GM19043 (cell line): ENCODE results near the gene IFITM10.
"Not testable (repeated sequence)": the region's sequence is repeated elsewhere in the genome, so short reads cannot be mapped to it uniquely, and the experiment has no call there.

Experiments
- ATAC-seq: cut with Tn5 transposase; IDR thresholded peaks from one replicate; pipeline ENCODE4 v1.9.1; 2021; ENCODE audit warnings: low read depth; ENCODE audit not compliant: unreplicated experiment

Gene IFITM10

DNA sequence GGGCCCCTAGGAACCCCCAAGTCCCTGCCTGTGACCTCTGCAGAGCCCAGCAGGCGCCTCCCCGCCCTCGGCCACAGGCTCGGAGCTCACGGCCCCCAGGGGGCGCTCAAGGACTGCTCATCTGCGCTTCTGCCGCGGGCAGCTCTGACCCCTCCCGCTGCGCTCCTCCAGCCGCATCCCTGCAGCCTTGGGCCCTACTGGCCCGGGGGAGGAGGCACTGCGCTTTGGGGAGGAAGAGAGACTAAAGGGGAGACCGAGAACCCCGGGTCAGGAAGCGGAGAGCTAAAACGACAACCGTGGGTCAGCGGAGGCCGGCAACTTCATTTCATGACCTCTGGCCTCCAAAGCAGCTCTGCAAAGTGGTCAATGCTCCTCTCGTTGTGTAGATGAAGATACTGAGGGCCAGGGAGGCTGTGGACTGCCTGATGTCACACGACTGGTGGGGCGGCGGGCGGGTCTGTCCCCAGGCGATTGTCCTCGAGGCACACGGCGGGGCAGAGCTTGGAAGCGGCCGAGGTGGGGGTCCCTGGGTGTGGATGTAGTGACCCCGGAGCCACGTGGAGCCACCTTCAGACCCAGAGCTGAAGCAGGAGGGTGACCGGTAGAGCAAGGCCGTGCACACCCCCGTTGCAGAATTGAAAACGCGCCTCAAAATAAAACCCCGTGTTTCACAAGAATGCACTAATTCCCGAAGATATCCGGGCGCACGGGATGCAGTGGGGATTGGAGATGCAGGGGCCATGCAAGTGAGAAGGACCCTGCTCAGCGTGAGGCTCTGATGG is 56.1 kb downstream of the IFITM10 start:
- no peak for ATAC-seq

DNA sequence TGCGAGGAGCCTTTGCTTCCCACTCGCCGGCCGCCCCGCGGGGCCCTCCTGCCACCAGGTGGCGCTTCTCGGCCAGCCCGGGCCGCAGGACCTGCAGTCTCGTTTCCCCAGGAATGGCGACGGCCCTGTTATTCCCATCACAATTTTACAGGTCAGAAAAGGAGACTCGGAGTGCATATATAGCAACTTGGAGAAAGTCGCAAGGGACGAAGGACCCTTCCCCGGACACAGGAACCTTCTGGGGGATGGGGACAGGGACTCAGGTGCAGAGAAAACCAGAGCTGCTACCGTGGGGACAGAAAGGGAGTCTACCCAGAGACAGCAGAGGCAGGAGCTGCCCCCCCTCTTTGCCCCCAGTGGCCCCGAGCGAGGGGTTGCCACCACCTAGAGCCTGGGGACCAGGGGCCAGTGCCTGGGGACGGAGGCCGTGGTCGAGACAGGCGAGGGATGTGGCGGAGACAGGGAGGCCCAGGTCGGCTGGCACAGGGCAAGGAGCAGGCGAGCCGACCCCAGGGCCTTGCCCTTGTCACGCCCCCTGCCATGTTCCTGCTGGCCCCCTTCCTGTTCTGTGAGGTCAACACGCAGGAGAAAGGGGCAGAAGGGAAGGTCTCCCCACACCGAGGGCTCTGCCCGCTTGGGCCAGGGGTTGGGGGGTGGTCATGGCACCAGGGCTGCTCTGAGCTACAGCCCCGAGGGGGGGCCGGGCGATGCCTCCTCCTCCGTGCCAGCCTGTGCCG is 56.9 kb downstream of the IFITM10 start:
- no peak for ATAC-seq

DNA sequence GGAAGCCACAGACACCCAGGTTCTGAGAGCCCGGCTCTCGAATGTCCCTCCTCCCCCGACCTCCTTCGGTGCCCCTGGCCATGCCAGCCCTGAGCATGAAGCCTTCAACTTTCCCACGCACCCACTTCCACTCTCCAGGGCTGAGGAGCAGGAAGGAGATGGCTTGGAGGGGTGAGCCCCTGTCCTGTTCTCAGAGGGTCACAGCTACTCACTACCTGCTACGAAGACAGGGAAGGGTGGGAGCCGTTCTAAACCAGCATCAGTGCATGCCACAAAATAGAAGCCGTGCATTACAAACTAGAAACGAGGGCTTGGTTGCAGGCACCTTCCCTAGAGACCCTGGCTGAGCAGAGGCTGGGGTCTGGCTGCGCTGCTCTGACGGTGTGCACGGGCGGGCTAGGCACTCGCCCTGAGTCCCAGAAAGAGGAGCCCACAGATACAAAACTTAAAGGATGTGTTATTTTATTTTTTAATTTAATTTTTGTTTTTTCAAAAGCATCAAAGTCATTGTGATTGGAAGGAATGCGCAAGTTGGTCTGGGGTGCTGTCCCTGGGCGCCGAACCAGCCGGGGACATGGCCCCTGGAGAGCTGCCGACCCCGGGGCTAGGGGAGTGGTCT is 57.6 kb downstream of the IFITM10 start:
- no peak for ATAC-seq

DNA sequence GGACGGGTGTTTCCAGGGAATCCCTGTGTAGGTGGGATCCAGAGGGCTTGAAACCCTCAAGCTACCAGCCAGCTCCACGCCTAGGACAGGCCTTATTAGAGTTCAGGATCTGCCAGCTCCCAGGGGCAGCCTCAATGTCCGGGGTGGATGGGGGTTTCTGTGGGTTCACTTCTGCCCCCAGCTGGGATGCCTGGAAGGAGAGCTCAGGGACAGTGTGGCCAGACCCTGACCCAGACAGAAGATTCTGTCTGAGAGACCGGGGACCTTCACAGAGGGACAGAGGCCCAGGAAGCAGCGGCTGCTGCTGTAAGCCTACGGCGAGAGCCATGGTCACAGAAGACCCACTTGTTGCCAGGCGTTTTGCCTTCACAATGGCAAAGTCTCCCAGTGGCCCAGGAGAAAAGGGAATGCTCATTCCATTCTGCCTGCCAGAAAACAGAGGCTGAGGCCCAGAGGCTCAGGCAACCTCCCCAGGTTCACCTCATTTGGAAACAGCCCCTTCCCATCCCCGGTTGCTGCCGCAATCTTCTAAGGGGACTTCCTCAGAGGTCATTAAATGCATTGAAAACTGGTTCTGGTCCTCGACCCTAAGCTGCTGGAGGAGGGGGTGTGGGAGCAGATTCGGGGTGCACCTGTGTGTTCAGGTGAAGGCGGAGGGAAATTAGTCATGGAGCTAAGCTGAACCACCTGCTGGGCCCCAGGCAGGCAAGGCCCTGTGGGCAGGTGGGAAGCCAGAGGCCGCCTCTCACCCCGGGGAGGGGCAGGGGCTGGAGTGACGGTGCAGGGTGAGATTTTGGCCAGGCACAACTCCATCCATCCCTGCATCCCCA is 58.3 kb downstream of the IFITM10 start:
- no peak for ATAC-seq

DNA sequence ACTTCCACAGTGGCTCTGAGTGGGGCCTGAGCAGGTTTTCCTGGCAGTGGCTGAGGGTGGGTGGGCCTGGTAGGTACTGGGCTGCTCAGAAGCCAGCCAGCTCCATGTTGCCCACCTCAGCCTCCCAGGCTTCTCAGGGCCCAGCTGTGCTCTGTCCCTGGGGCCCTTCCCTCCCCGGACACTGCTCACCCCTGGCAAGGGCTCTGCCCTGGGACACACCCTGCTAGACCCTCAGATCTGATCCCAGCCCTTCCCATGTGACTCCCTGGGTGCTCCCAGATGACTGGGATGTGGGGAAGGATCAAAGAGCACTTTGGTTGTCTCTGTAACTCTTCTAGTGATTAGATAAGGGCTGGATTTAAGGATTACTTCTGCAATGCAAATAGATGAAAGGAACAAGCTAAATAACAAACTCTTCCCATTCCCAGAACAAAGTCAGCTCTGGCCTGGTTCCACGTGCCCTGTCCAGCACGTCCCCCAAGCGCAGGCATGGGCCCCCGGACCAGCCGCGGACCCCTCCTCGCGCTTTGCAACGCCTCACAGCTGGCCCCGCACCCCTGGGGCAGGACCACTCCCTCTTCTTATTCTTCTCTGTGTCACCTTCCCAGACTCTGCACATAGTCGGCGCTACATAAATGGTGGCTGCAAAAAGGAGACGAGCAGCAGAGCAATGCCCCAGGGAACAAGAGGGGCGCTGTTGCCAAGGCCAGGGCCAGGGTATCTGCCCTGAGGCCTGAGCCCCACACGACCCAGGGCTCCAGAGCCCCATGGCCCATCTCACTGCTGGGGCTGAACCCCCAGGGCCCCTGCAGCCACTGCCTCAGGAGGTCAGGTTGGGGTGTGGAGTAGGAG is 59.1 kb downstream of the IFITM10 start:
- ATAC-seq = no peak

DNA sequence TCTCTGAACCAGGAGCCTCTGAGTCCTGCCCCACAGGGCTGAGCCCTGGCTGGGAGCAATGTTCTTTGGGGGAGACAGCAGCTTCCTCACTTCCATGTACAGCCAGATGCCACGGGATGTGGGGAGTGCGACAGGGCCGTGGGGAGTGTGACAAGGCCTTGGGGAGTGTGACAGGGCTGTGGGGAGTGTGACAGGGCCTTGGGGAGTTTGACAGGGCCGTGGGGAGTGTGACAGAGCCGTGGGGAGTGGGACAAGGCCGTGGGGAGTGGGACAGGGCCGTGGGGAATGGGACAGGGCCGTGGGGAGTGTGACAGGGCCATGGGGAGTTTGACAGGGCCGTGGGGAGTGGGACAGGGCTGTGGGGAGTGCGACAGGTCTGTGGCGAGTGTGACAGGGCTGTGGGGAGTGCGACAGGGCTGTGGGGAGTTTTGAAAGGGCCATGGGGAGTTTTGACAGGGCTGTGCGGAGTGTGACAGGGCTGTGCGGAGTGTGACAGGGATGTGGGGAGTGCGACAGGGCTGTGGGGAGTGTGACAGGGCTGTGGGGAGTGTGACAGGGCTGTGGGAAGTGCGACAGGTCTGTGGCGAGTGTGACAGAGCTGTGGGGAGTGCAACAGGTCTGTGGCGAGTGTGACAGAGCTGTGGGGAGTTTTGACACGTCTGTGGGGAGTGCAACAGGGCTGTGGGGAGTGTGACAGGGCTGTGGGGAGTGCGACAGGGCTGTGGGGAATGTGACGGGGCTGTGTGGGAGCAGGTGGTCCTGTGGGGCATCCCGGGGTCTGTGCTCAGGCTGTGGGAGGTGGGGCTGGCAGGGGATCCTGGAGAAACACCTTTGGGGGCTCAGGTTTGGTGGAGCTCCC is 60.0 kb downstream of the IFITM10 start:
- ATAC-seq = no peak

DNA sequence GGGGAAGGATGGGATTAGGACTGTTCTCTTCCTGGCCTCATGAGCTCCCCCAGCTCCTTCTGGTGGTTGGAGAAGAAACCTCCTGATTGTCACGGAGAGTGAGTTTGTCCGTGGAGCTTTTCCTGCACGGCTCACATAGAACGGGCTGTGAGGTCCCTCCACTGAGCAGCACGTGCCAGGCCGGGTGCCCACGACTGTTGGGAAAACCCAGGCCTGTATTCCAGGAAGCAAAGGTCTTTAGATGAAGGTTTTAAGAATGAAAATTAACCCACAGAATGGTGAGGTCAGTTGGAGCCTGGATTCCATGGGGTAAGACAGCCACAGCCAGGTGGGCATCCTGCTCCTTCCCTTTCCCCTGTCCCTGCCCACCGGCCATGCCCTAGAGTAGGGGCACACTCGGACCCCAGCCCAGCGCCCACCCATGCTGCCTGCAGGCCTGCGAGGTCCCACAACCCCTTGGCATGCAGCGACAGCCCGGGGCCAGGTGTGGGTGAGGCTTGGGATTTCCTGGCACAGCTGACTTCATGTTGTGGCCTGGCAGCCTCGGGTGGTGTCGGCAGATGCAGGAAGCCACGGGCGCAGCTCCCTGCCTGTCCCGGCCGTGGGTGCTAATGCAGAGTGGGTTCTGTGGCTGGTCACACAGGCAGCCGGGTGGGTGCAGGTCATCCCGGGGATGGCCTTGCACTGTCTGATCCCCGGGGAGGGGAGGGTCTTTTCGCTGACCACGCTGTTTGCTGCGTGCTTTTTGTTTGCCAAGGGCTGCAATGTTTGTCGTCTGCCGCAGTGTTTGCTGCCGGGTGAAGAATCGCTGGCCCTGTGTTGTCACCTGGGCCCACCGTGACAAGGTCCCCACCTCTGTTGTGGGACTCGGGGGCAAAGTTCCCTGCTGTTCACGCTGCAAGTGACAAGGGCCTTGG is 60.9 kb downstream of the IFITM10 start:
- not testable (repeated sequence) for ATAC-seq

DNA sequence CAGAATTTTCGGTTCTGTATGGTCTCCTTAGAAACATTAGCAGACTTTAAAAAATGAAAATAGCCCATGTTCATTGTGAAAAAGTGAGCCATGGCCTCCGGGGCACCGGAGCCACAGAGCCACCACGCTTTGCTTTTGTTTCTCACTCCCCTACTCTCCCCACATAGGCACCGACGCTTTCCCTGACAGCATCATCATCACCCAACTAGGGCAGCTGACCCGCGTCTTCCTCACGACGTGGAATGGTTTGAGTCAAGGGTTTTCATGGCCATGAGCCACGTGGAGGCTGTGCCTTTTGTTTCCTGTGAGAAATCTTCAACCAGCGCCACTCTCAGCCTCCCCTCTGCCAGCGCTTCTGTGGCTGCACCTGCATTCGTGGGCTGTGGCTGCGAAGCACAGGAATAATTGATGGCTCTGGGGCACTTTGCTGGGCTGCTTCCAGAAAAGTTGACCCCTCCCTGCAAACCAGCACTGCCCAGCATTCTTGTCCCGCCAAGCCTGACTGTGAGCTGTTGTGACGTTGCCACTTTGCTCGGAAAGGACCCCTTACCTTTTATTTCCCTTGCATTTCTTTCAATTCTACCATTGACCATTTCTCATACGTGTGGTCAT is 62.0 kb downstream of the IFITM10 start:
- not testable (repeated sequence) for ATAC-seq

DNA sequence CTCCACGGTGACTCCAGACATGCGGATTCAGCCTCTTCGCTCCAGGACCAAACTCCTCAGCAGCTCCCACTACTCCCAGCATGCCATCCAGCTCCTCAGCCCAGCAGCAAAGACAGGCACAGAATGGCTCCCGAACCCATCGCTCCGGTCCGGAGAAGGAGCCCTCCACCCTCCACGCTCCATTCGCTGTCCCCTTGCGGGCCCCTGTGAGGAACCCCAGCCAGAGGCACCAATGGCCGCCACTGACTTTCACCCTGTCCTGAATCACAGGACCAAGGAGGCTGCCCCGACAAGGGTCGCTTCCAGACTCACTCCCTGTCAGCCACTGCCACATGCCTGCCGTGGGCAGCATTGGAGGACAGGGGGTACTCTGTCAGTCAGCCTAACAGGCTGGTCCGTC is 64.2 kb downstream of the IFITM10 start:
- not testable (repeated sequence) for ATAC-seq

DNA sequence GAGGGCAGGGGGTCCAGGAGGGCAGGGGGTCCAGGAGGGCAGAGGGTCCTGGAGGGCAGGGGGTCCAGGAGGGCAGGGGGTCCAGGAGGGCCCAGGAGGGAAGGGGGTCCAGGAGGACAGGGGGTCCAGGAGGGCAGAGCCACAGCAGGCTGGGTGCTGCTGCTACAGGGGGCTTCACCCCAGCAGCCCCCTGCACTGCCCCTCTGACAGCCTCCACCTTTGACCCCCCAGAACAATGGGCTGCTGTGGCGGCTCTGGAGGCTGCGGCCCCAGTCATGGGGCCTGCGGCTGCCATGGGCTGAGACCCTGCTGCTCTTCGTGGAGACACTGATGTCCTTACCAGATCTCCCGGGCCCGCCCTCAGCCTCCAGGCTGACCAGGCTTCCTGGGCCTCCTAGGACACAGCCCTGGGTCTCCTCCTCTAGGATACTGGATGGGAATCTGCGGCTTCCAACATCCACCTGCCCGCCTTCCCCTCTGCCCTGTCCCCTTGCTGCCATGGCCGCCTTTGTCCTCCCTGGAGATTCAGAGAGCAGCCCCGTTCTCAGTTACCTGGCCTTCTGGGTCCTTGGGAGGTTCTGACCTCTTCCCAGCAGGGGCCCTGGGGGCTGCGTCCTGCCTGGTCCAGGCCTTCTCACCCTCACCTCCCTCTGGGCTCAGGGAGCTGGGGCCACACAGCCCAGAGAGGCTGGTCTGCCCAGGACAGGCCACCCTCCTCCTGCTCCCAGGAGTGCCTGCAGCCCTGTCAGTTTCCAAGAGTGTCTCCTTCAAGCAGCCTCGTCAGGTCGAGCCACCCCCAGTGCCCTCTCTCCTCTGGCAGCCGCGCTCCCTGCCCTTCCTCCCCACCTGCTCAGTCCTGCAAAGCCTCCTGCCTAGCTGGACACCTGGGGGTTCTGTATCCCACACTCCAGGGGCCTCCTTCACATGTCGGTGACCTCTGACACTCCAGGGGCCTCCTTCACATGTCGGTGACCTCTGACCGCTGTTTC is 65.2 kb downstream of the IFITM10 start:
- not testable (repeated sequence) for ATAC-seq

DNA sequence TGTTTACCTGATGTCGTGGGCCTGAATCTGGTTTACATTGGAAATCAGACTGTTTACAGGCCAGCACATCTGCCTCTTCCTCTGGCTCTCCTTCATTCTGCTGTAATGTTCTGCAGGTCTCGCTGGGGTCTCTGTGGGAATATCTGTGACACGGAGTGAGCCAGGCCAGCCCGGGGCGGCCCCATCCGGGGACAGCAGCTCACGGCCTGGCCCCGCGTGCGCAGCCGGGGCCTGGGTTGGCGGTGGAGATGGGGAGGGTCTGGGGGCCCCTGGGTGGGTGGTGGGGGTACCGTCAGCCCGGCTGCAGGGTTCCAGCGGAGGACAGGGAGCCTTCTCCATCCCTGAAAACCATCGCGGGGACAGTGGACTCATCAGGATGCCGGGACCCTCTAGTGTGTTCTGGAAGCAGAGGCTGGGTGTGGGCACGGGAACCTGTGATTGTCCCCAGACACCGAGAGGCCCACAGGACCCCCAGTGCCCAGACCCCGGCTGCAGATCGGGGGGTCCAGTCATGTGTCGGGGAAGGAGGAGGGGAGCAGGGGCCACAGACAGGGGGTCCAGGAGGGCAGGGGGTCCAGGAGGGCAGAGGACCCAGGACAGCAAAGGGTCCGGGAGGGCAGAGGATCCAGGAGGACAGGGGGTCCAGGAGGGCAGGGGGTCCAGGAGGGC is 66.4 kb downstream of the IFITM10 start:
- ATAC-seq = not testable (repeated sequence)

DNA sequence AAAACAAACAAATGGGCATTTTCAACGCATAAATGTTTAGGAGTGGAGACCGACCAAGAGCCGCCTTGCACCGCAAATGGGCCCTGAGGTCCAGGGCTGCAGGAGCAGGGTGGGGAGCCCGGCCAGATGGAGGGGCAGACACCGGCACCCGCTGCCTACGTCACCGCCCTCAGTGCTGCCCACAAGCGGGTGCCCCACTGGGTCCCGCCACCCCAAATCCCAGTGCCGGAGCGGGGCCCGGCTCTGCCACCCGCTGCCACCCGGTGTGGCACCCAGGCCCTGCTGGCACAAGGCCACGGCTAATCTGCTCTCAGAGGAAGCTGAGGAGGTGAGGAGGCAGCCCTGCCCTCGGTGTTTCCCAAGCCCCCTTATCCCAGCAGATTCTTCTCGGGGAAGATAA is 67.2 kb downstream of the IFITM10 start:
- ATAC-seq = not testable (repeated sequence)
